Effector memory CD4-positive, alpha-beta T cell (primary cell): ENCODE data around the gene FAM184B.
"Not testable (repeated sequence)": the region's sequence is repeated elsewhere in the genome, so short reads cannot be mapped to it uniquely, and the experiment has no call there.

ENCODE experiments used
- DNase-seq, 3 donors: peaks; one replicate each; pipeline ENCODE4 v3.0.0-alpha.2; 2020
- H3K27ac ChIP-seq: 2 replicates; pipeline ENCODE4 v1.7.0; 2013; ENCODE audit warnings: mild to moderate bottlenecking, low read length, moderate library complexity; ENCODE audit not compliant: insufficient read depth, poor library complexity, severe bottlenecking
- H3K27me3 ChIP-seq: replicated peaks from 2 replicates; pipeline ENCODE4 v1.7.0; 2013; ENCODE audit warnings: mild to moderate bottlenecking, low read length; ENCODE audit not compliant: insufficient read depth, control insufficient read depth, poor library complexity, severe bottlenecking
- H3K36me3 ChIP-seq: 2 replicates; pipeline ENCODE4 v1.7.0; 2013; ENCODE audit warnings: mild to moderate bottlenecking, low read length, moderate library complexity; ENCODE audit not compliant: control insufficient read depth, insufficient read depth
- H3K4me1 ChIP-seq: 2 replicates; pipeline ENCODE4 v1.7.0; 2013; ENCODE audit warnings: low read length, mild to moderate bottlenecking; ENCODE audit not compliant: control insufficient read depth, insufficient read depth, poor library complexity, severe bottlenecking
- H3K4me3 ChIP-seq: 2 replicates; pipeline ENCODE4 v1.7.0; 2013; ENCODE audit warnings: low read length, low read depth, mild to moderate bottlenecking; ENCODE audit not compliant: insufficient read depth, poor library complexity, severe bottlenecking
- H3K9me3 ChIP-seq: 2 replicates; pipeline ENCODE4 v1.7.0; 2013; ENCODE audit warnings: mild to moderate bottlenecking, low read length, moderate library complexity; ENCODE audit not compliant: control insufficient read depth

Gene FAM184B

DNA sequence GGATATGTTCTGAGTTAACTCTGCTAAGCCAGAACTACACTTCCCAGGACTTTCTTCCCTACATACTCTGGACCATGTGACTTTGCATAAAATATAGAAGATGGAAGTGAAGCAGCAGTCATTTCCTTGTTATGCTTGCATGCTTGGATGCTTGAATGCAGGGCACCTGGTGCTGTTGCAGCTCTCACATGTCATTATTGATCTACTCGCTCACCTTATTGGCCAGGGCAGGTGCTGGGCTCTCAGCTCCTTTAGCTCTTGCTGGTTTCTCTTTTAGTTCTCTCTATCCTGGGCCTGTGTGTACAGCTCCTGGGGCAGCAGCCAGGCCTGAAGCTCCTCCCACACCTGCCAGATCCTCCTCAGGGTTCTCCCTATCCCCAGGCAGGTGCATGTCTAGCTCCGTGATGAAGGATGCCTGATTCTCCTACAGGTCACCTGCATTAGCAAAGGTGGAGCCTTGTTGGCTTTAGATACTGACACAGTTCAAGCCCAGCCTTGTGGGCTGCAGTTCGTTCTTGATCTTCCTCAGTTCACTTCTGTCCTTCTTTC lies 113.7 kb downstream of the FAM184B start:
- Histone ChIP-seq H3K9me3 (no peaks in the 10 kb centered on the region), H3K27ac (no peak overlapping the region), H3K4me1 (no peaks in the 10 kb centered on the region), H3K27me3 (no peaks in the 10 kb centered on the region), H3K4me3 (no peak overlapping the region), H3K36me3 (no peaks in the 10 kb centered on the region)
- DNase-seq = no peak

DNA sequence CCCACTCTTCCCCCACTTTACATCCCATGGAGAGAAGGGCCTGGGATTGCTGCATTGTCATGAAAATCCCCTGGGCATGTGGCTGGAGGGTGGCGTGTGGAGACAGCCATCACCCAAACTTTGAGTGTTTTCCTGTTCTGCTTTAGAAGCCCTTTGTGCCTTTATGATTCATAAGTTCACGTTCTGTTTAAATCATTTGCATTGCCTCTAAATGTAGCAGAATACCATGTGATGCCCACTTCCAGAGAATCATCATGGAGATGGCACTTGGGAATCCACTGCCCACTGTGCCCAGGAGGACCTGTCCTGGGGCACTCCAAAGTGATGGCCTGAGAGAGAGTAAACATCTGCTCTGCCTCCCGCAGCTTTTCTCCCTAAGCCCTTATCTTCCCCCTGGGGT lies 114.2 kb downstream of the FAM184B start:
- no peak overlapping the region for H3K4me3 ChIP-seq
- no peaks in the 10 kb centered on the region for H3K4me1 ChIP-seq
- no peaks in the 10 kb centered on the region for H3K27me3 ChIP-seq
- H3K36me3 ChIP-seq = no peaks in the 10 kb centered on the region
- H3K9me3 ChIP-seq = no peaks in the 10 kb centered on the region
- no peak overlapping the region for H3K27ac ChIP-seq
- DNase-seq = no peak

DNA sequence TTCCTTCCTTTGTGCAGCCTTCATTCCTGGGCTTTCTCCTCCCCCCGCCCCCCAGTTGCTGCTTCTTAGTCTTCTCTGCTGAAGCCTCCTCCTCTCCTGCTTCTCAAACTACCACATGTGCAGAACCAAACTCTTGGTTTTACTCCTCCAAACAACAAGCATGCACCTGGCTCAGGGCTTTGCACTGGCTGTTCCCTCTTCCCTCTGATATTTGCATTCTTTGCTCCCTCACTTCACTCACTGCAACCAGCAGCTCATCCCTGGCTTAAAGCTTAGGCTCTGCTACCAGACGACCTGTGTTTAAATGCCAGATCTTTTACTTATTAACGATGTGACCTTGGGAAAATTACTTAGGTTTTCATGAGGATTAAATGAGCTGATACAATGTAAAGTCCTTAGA lies 115.6 kb downstream of the FAM184B start:
- Histone ChIP-seq H3K27me3 (no peaks in the 10 kb centered on the region), H3K4me3 (no peak overlapping the region), H3K27ac (no peak overlapping the region), H3K9me3 (no peaks in the 10 kb centered on the region), H3K36me3 (no peaks in the 10 kb centered on the region), H3K4me1 (no peaks in the 10 kb centered on the region)
- no peak for DNase-seq

DNA sequence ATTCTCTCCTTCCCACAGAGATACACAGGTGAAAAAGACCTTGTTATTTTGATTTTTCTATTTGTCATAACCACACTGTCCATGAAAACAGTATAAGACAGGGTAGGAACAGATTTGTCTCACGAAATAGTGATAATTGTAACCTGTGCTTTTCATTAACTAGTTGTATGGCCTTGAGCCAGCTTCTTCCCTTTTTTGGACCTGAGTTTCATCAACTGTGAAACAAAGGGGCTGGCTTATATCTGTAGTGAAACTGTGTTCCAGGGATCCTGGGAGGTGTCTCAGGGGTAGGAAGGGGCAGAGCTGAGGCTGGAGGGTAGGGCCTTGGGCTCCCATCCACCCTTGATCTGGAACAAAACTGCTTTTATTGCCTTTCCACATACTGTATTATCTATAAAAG lies 116.1 kb downstream of the FAM184B start:
- H3K27ac ChIP-seq = no peak overlapping the region
- DNase-seq = no peak
- no peak overlapping the region for H3K4me3 ChIP-seq
- no peaks in the 10 kb centered on the region for H3K36me3 ChIP-seq
- no peaks in the 10 kb centered on the region for H3K9me3 ChIP-seq
- H3K4me1 ChIP-seq = no peaks in the 10 kb centered on the region
- no peaks in the 10 kb centered on the region for H3K27me3 ChIP-seq

GRCh38 chr4:17664755-17665154 lies 116.7 kb downstream of the FAM184B start:
- no peak for DNase-seq
- Histone ChIP-seq H3K4me1 (no peaks in the 10 kb centered on the region), H3K4me3 (no peak overlapping the region), H3K9me3 (no peaks in the 10 kb centered on the region), H3K27ac (no peak overlapping the region), H3K36me3 (no peaks in the 10 kb centered on the region), H3K27me3 (no peaks in the 10 kb centered on the region)

DNA sequence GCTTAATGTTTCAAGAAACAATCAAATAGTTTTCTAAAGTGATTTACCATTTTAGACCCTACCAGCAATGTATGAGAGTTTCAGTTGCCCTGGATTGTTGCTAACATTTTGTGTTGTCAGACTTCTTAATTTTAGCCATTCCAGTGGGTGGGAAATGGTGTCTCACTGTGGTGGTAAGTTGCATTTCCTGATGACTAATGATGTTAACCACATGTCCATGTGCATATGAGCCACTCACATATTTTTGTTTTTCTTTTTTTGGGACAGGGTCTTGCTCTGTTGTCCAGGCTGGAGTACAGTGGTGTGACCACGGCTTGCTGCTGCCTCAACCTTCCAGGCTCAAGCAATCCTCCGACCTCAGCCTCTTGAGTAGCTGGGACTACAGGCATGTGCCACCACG lies 118.7 kb downstream of the FAM184B start:
- Histone ChIP-seq H3K27ac (no peak overlapping the region), H3K36me3 (no peaks in the 10 kb centered on the region), H3K4me3 (no peak overlapping the region), H3K4me1 (no peaks in the 10 kb centered on the region), H3K9me3 (no peaks in the 10 kb centered on the region), H3K27me3 (no peaks in the 10 kb centered on the region)
- DNase-seq = no peak

DNA sequence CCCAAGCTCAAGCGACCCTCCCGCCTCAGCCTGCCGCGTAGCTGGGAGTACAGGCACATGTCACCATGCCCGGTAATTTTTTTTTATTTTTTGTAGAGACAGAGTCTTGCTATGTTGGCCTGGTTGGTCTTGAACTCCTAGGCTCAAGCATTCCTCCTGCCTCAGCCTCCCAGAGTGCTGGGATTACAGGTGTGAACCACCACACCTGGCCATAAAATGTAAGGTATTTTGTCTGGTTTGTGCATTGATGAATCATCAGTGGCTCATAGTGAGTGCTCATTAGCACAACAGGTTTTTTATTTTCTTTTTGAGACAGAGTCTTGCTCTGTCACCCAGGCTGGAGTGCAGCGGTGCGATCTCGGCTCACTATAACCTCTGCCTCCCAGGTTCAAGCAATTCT lies 122.2 kb downstream of the FAM184B start:
- H3K27me3 ChIP-seq, DNase-seq, H3K27ac ChIP-seq, H3K36me3 ChIP-seq, H3K9me3 ChIP-seq, H3K4me3 ChIP-seq, H3K4me1 ChIP-seq: not testable (repeated sequence)

GRCh38 chr4:17657849-17658248 lies 123.6 kb downstream of the FAM184B start:
- no peak for DNase-seq
- H3K4me1 ChIP-seq = no peaks in the 10 kb centered on the region
- H3K4me3 ChIP-seq = no peak overlapping the region
- H3K27me3 ChIP-seq = no peaks in the 10 kb centered on the region
- H3K27ac ChIP-seq = no peak overlapping the region
- H3K36me3 ChIP-seq = no peaks in the 10 kb centered on the region
- no peaks in the 10 kb centered on the region for H3K9me3 ChIP-seq

- Histone ChIP-seq H3K4me3 (no peak overlapping the region), H3K4me1 (no peaks in the 10 kb centered on the region), H3K27ac (no peak overlapping the region), H3K27me3 (no peaks in the 10 kb centered on the region), H3K9me3 (no peaks in the 10 kb centered on the region), H3K36me3 (no peaks in the 10 kb centered on the region)
- DNase-seq = no peak
Observed at GRCh38 chr4:17657090-17657489, 124.3 kb downstream of the FAM184B start.

DNA sequence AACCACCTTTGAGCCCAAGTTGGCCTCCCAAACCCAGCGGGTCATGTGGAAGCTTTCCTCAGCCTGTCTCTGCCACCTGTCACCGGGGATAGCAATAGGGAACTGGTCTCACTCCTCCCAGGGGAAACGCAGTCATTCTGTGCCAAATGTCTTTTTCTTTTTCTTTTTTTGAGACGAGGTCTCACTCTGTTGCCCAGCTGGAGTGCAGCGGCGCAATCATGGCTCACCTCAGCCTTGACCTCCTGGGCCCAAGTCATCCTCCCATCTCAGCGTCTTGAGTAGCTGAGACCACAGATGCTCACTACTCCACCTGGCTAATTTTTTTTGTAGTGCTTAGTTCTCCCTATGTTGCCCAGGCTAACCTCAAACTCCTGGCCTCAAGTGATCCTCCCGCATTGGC lies 126.7 kb downstream of the FAM184B start:
- Histone ChIP-seq H3K27me3 (no peaks in the 10 kb centered on the region), H3K9me3 (no peaks in the 10 kb centered on the region), H3K36me3 (no peaks in the 10 kb centered on the region), H3K27ac (no peak overlapping the region), H3K4me1 (no peaks in the 10 kb centered on the region), H3K4me3 (no peak overlapping the region)
- no peak for DNase-seq

GRCh38 chr4:17650406-17650805 lies 131.0 kb downstream of the FAM184B start:
- Histone ChIP-seq H3K27me3 (no peaks in the 10 kb centered on the region), H3K9me3 (no peaks in the 10 kb centered on the region), H3K27ac (no peak overlapping the region)

More at GRCh38 chr4:17650406-17650805, 131.0 kb downstream of the FAM184B start:
- Histone ChIP-seq H3K36me3 (no peaks in the 10 kb centered on the region), H3K4me1 (no peaks in the 10 kb centered on the region), H3K4me3 (no peak overlapping the region)
- DNase-seq = no peak
